Thyroid gland (tissue), 4 donors: ENCODE measurements around the gene SSH3. TPM values are rescaled to one million over a fixed set of nuclear protein-coding genes. Genes with fewer than 3 reads are reported as not detected.

Source experiments
- DNase-seq, 2 donors: peaks; one replicate each; pipeline ENCODE4 v3.0.0-alpha.2; 2019
- H3K27ac ChIP-seq, 3 donors: fragments of 200-600 bp; sonication (generic); 1 replicate in 2 of 3; 2 replicates in 1 of 3; pipeline ENCODE4 v1.5.1; 2016 to 2019; ENCODE audit warnings: mild to moderate bottlenecking in 1 of 3, moderate library complexity in 1 of 3
- H3K27me3 ChIP-seq: fragments of 200-600 bp; sonication (generic); one replicate; pipeline ENCODE4 v1.5.1; 2019
- H3K36me3 ChIP-seq, 2 donors: fragments of 200-600 bp; sonication (generic); one replicate each; pipeline ENCODE4 v1.5.1; 2016 to 2019
- H3K4me1 ChIP-seq, 2 donors: fragments of 200-600 bp; sonication (generic); one replicate each; pipeline ENCODE4 v1.5.1; 2017 to 2019
- H3K4me3 ChIP-seq, 3 donors: fragments of 200-600 bp; sonication (generic); replicated peaks in 1 of 3; 1 replicate in 2 of 3; 2 replicates in 1 of 3; pipeline ENCODE4 v1.5.1; 2016; ENCODE audit warnings: mild to moderate bottlenecking in 1 of 3
- H3K9me3 ChIP-seq: fragments of 200-600 bp; sonication (generic); one replicate; pipeline ENCODE4 v1.5.1; 2017
- POLR2A ChIP-seq, 2 donors: fragments of 450-650 bp; IDR thresholded peaks; one replicate each; pipeline ENCODE4 v1.6.1; 2017; ENCODE audit warnings: antibody characterized with exemption in 2 of 2, mild to moderate bottlenecking in 2 of 2, moderate library complexity in 1 of 2
- WGBS, 2 donors: methylation state at CpG; one replicate each; pipeline ENCODE4 v1.1.5; 2017; 5-methylcytosine and 5-hydroxymethylcytosine counted together
- intact Hi-C: fragments of 100-400 bp; cut with DNase I; formaldehyde crosslinking; loops from one replicate; pipeline ENCODE4 v1.15.1; 2023
- total RNA-seq, 4 donors: library from RNA; depleted of rRNA; stranded (reverse); fragments of >200 nt; gene quantifications; one replicate each; pipeline ENCODE4 v1.2.3, GENCODE V29; 2016
- TF ChIP-seq, protein P1 (sequence below), 6 experiments: fragments of 200-600 bp in 3 of 6; fragments of 450-650 bp in 3 of 6; sonication (generic) in 3 of 6; IDR thresholded peaks; one replicate each; pipeline ENCODE4 v1.5.1; 2016 to 2019; ENCODE audit warnings: antibody characterized with exemption in 6 of 6, mild to moderate bottlenecking in 2 of 6, inconsistent platforms in 1 of 6, moderate library complexity in 1 of 6

Gene SSH3
- total RNA-seq, 4 donors from 2014 or later, result 50.5 to 59.9 (median 54.4) TPM

DNA sequence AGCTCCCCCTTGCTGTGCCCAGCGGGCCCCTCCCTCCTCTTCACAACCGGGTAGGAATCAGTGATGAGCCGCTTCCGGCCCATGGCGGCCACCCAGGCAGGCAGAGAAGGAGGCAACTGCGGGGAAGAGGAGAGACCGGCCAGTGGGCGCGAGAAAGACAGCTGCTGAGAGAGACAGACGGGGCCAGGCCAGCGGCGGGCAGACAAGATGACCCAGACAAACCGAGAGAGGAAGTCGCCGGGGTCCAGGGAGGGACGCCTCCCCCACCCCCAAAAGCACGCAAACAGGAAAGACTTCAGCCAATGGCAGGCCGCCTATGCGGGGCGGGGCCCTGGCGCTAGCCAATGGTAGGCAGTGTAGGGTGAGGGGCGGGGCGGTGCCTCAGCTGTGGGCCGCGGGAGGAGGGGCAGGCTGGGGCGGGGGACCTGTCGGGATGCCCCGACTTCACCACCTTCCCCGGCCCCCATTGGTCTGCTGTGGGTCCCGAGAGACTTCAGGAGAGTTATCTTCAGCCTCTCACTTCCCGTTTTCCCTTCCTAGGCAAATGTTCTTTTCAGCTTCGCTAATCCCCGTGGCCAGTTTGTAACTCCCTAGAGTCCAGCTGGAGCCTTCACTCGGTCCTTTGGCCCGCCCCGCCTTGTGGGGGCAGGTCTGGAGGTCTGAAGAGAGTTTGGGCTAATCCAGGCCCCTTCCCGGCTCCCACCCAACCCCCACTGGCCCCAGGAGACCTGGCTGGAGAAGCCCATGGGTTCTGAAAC, 50.2 kb downstream of the SSH3 start, which contains the start of gene POLD4:
Gene POLD4, minus strand, starts transcription at position 230 of the 758 bp plus-strand sequence. Its CDS starts 147 bp downstream, at position 83.
- peak; percentile 99 for DNase-seq
- TF ChIP-seq, protein P1, sequence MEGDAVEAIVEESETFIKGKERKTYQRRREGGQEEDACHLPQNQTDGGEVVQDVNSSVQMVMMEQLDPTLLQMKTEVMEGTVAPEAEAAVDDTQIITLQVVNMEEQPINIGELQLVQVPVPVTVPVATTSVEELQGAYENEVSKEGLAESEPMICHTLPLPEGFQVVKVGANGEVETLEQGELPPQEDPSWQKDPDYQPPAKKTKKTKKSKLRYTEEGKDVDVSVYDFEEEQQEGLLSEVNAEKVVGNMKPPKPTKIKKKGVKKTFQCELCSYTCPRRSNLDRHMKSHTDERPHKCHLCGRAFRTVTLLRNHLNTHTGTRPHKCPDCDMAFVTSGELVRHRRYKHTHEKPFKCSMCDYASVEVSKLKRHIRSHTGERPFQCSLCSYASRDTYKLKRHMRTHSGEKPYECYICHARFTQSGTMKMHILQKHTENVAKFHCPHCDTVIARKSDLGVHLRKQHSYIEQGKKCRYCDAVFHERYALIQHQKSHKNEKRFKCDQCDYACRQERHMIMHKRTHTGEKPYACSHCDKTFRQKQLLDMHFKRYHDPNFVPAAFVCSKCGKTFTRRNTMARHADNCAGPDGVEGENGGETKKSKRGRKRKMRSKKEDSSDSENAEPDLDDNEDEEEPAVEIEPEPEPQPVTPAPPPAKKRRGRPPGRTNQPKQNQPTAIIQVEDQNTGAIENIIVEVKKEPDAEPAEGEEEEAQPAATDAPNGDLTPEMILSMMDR (IDR thresholded peaks at IDR 0.05), result no peak
- peak in 1 of 2 donors; percentile 89 for TF ChIP-seq POLR2A (IDR thresholded peaks at IDR 0.05)
- intact Hi-C loops, result loop anchor here (10.0 kb wide), 1 partner anchor 151 kb away; the partner anchor contains the start of genes CDK2AP2 and PITPNM1
- peak within 1 kb of the TSS; percentile 30 to 69 (median 42) for H3K4me3 ChIP-seq
- no peaks in the 10 kb centered on the region for H3K9me3 ChIP-seq
- peaks cover 25 to 69% of the 10 kb centered on the region in 2 donors for H3K4me1 ChIP-seq
- no peaks in the 10 kb centered on the region for H3K27me3 ChIP-seq
- H3K36me3 ChIP-seq, result no peaks in the 10 kb centered on the region
- 0% methylated on average over 23 to 27 of the region's 37 CpGs for WGBS, 2 donors
- H3K27ac ChIP-seq, result peak within 1 kb of the TSS; percentile 81 to 99 (median 96)

DNA sequence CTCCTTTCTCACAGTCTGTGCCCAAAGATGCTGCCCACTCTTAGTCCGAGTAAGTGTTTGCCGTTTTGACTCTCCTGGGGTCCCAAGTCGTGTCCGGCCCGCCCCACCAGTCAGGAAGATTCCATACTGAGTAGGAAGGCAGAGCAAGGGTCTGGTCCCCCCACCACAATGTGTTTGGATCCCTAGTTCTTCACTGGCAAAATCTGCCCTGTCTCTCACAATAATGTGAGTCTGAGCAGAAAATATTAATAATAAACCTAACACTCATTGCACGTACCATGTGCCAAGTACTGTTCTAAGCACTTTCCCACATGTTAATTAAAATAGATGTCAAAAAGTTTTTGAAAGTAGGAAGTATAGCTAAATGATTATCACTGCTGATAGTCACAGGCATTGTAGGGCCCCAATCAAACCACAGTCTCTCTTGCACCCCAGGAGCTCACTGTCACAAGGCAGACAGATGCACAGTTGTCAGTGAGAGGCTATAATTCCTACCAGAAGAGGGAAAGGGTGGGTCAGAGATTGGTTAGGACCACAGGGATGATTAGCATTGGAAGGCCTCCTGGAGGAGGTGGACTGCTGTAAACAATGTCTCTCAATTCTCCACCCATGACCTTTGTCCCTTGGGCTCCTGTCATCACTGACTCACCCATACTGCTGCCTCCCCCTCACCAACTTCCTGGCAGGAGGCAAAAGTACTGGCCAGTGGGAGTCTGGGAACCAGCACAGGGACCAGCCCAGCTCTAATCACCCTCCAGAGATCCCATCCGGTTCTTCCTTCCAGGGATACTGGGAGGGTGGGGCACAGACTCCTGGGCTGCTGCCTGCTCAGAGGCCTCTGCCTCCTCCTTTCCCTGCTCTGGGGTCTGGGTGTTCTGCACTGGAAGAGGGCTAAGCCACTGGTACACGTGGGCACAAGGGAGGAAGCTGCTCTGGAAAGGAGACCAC, 51.0 kb downstream of the SSH3 start:
- no peaks in the 10 kb centered on the region for H3K36me3 ChIP-seq
- H3K27ac ChIP-seq, result peak overlapping the region; percentile 81 to 99 (median 96)
- WGBS, 2 donors, result 22 to 35% methylated on average over 7 of the region's 8 CpGs
- H3K9me3 ChIP-seq, result no peaks in the 10 kb centered on the region
- intact Hi-C loops, result loop anchor here (10.0 kb wide), 1 partner anchor 150 kb away; the partner anchor contains the start of genes CDK2AP2 and PITPNM1
- H3K27me3 ChIP-seq, result no peaks in the 10 kb centered on the region
- peak overlapping the region in 1 of 3 donors; percentile 3 for H3K4me3 ChIP-seq
- DNase-seq, result peak in 1 of 2 donors; percentile 26
- TF ChIP-seq POLR2A (IDR thresholded peaks at IDR 0.05), result no peak
- TF ChIP-seq, protein P1 (IDR thresholded peaks at IDR 0.05), result no peak
- peaks cover 25 to 70% of the 10 kb centered on the region in 2 donors for H3K4me1 ChIP-seq

DNA sequence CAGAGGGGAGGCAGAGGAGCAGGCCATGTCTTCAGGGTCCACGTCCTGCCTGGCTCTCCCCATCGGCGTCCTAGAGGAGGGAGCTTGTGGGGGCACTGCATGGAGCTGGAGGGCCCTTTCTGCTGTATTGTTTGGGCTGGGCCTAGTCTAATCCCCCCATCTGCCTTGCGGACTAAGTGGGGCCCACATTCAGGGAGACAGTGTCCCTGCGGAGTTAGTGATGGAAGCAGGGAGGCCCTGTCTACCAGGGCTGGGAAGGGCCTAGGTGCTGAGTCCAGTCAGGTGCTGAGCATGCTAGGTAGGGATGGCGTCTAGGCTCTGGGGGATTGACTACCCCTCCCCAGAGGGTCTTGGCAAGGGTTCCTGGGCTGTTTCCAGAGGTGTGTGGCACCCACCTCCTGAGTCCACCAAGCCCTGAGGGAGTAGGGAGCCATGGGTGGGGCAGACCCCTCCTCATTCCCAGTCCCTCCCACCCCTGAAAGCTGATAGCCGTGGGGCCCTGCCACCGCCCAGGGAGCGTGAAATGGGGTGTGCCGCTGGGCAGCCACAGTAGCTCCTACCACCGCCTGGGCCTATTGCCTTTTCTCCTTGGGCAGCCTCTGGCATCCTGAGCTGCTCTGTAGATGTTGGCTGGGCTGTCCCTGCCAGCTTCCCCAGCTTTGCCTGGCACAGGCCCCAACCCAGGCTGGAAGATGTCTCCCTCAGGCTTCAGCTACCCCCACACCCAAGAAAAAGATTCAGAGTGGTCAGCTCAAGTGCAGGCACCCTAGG, 51.9 kb downstream of the SSH3 start:
- intact Hi-C loops, result loop anchor here (10.0 kb wide), 1 partner anchor 150 kb away; the partner anchor contains the start of genes CDK2AP2 and PITPNM1
- H3K4me1 ChIP-seq, result peaks cover 29 to 73% of the 10 kb centered on the region in 2 donors
- DNase-seq, result no peak
- TF ChIP-seq POLR2A (IDR thresholded peaks at IDR 0.05), result no peak
- TF ChIP-seq, protein P1 (IDR thresholded peaks at IDR 0.05), result no peak
- WGBS, 2 donors, result 86 to 93% methylated on average over 6 to 7 of the region's 11 CpGs
- no peak overlapping the region for H3K4me3 ChIP-seq
- H3K9me3 ChIP-seq, result no peaks in the 10 kb centered on the region
- H3K27me3 ChIP-seq, result no peaks in the 10 kb centered on the region
- peak overlapping the region; percentile 2 to 99 (median 96) for H3K27ac ChIP-seq
- no peaks in the 10 kb centered on the region for H3K36me3 ChIP-seq

DNA sequence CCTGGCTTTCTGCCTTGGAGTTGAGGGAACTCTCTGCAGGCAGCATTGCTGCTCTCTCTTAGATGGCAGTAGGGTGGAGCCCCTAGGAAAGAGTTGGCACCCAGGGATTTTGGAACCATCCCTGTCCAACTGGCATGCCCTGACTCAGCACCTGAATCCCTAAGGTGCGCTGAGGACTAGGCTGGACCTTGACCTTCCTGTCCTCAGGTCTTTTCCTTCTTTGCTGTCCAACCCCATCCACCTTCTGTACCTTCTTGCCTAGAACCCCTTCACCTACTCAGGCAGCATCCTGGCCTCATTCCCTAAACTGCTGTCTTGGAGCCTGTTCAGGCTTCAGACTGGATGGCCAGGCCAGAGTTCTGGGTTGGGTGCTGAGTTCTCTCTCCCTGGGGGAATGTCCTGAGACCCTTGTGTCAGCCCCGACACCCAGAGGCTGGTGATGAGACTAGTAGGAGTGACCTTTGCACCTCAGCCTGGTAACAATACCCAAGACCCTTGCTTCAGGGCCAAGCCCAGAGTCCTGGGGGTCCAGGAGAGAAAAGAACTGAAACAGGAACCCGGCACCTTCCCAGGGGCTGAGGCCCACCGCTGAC, 52.6 kb downstream of the SSH3 start:
- no peak for DNase-seq
- H3K27me3 ChIP-seq, result no peaks in the 10 kb centered on the region
- intact Hi-C loops, result loop anchor here (2.0 to 10.0 kb wide), 2 partner anchors 27 to 149 kb away; partner anchors contain the start of genes CDK2AP2 and PITPNM1
- no peak for TF ChIP-seq POLR2A (IDR thresholded peaks at IDR 0.05)
- TF ChIP-seq, protein P1 (IDR thresholded peaks at IDR 0.05), result no peak
- WGBS, 2 donors, result 66 to 83% methylated on average over 3 to 4 of the region's 4 CpGs
- no peak overlapping the region for H3K4me3 ChIP-seq
- H3K4me1 ChIP-seq, result peaks cover 33 to 76% of the 10 kb centered on the region in 2 donors
- peak overlapping the region in 2 of 3 donors; percentile 96 to 99 for H3K27ac ChIP-seq
- H3K9me3 ChIP-seq, result no peaks in the 10 kb centered on the region
- no peaks in the 10 kb centered on the region for H3K36me3 ChIP-seq
